Upper lobe of left lung (tissue), 4 donors: ENCODE results near the gene TGFBR3.

Source experiments
- EP300 ChIP-seq, 4 donors: sonication (generic); formaldehyde crosslinking; IDR thresholded peaks; one replicate each; pipeline ENCODE4 v1.5.1; 2017; ENCODE audit warnings: antibody characterized with exemption in 4 of 4, control low read depth in 2 of 4
- POLR2A ChIP-seq, 4 donors: fragments of 450-650 bp; IDR thresholded peaks; one replicate each; pipeline ENCODE4 v1.5.1; 2016 to 2017; ENCODE audit warnings: antibody characterized with exemption in 4 of 4, mild to moderate bottlenecking in 2 of 4
- TF ChIP-seq, protein P1 (sequence below), 6 experiments: fragments of 450-650 bp in 4 of 6; fragments of 200-600 bp in 2 of 6; sonication (generic) in 2 of 6; IDR thresholded peaks; one replicate each; pipeline ENCODE4 v1.5.1; 2016 to 2019; ENCODE audit warnings: antibody characterized with exemption in 6 of 6

DNA sequence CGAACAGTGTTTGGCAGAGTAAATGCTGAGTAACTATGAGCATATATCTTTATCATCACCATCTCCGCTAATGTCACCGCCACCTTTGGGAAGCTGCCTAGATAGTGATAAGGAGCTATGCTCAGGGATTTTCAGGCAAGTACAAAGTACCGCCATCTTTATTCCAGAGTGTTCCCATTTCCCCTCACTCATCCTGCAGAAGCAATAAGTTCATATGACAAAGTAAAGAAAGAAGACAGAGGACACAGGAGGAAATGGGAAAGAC is 89.6 kb downstream of the TGFBR3 start:
- TF ChIP-seq, protein P1, sequence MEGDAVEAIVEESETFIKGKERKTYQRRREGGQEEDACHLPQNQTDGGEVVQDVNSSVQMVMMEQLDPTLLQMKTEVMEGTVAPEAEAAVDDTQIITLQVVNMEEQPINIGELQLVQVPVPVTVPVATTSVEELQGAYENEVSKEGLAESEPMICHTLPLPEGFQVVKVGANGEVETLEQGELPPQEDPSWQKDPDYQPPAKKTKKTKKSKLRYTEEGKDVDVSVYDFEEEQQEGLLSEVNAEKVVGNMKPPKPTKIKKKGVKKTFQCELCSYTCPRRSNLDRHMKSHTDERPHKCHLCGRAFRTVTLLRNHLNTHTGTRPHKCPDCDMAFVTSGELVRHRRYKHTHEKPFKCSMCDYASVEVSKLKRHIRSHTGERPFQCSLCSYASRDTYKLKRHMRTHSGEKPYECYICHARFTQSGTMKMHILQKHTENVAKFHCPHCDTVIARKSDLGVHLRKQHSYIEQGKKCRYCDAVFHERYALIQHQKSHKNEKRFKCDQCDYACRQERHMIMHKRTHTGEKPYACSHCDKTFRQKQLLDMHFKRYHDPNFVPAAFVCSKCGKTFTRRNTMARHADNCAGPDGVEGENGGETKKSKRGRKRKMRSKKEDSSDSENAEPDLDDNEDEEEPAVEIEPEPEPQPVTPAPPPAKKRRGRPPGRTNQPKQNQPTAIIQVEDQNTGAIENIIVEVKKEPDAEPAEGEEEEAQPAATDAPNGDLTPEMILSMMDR (IDR thresholded peaks at IDR 0.05), result no peak
- no peak for TF ChIP-seq EP300 (IDR thresholded peaks at IDR 0.05)
- TF ChIP-seq POLR2A (IDR thresholded peaks at IDR 0.05), result no peak
